ENCODE data around the gene PTK6.
"Not testable (repeated sequence)": the region's sequence is repeated elsewhere in the genome, so short reads cannot be mapped to it uniquely, and the experiment has no call there.

PTK6 gene

GRCh38 chr20:63536997-63537524 is at the start of gene PTK6:
Gene PTK6, minus strand, starts transcription at chr20:63537376. Its CDS starts 62 bp downstream, at chr20:63537314.
- DNase-seq (ENCODE audit: low read depth in 1 of 2, low spot score in 1 of 2), result no peak

GRCh38 chr20:63586797-63587196 is 49.6 kb upstream of the PTK6 start:
- DNase-seq (ENCODE audit: low read depth in 1 of 2, low spot score in 1 of 2), result no peak

GRCh38 chr20:63585616-63586565 is 48.7 kb upstream of the PTK6 start:
- no peak for DNase-seq (ENCODE audit: low read depth in 1 of 2, low spot score in 1 of 2)

- DNase-seq (ENCODE audit: low read depth in 1 of 2, low spot score in 1 of 2), result no peak
These were observed 45.3 kb upstream of the PTK6 start for GRCh38 chr20:63582382-63583063.

GRCh38 chr20:63580796-63581461 is 43.8 kb upstream of the PTK6 start:
- DNase-seq (ENCODE audit: low read depth in 1 of 2, low spot score in 1 of 2), result peak; percentile 59

- no peak for DNase-seq (ENCODE audit: low read depth in 1 of 2, low spot score in 1 of 2)
These were observed 42.0 kb upstream of the PTK6 start for GRCh38 chr20:63579017-63579694.

- DNase-seq (ENCODE audit: low read depth in 1 of 2, low spot score in 1 of 2), result no peak
These were observed 41.2 kb upstream of the PTK6 start for GRCh38 chr20:63578224-63579016.

- DNase-seq (ENCODE audit: low read depth in 1 of 2, low spot score in 1 of 2), result no peak
These were observed 40.2 kb upstream of the PTK6 start for GRCh38 chr20:63577317-63577894.

GRCh38 chr20:63576311-63576710 is 39.1 kb upstream of the PTK6 start:
- no peak for DNase-seq (ENCODE audit: low read depth in 1 of 2, low spot score in 1 of 2)

GRCh38 chr20:63574829-63575743 is 37.9 kb upstream of the PTK6 start:
- no peak for DNase-seq (ENCODE audit: low read depth in 1 of 2, low spot score in 1 of 2)

GRCh38 chr20:63574156-63574828 is 37.1 kb upstream of the PTK6 start, which contains the start of gene HELZ2:
Gene HELZ2, minus strand, starts transcription at chr20:63574239. Its CDS starts 1,854 bp downstream, at chr20:63572385.
- DNase-seq (ENCODE audit: low read depth in 1 of 2, low spot score in 1 of 2), result peak; percentile 32 to 51

GRCh38 chr20:63573647-63574131 is 36.5 kb upstream of the PTK6 start:
- no peak for DNase-seq (ENCODE audit: low read depth in 1 of 2, low spot score in 1 of 2)

- no peak for DNase-seq (ENCODE audit: low read depth in 1 of 2, low spot score in 1 of 2)
These were observed 35.8 kb upstream of the PTK6 start for GRCh38 chr20:63572788-63573646.

GRCh38 chr20:63572071-63572787 is 35.1 kb upstream of the PTK6 start:
- DNase-seq (ENCODE audit: low read depth in 1 of 2, low spot score in 1 of 2), result no peak

GRCh38 chr20:63571087-63571478 is 33.9 kb upstream of the PTK6 start:
- not testable (repeated sequence) for DNase-seq (ENCODE audit: low read depth in 1 of 2, low spot score in 1 of 2)

All from stimulated activated CD4-positive, alpha-beta T cell treated with anti-CD3 and anti-CD28 coated beads, Interleukin-15, amount 100 ng/mL, for 1 hour (primary cell).